Endothelial cell (in vitro differentiated cells): ENCODE measurements around the gene GATD1. TPM values are rescaled to one million over a fixed set of nuclear protein-coding genes. Genes with fewer than 3 reads are reported as not detected.

Experiments
- DNase-seq: peaks from one replicate; pipeline ENCODE4 v3.0.0; 2021; ENCODE audit warnings: low spot score
- H3K27ac Mint-ChIP-seq: one replicate; pipeline ENCODE4 v1.8.0; 2021; ENCODE audit warnings: mixed read lengths, inconsistent platforms; ENCODE audit not compliant: unreplicated experiment
- H3K27me3 Mint-ChIP-seq: one replicate; pipeline ENCODE4 v1.8.0; 2021; ENCODE audit warnings: mild to moderate bottlenecking, moderate library complexity, mixed read lengths, inconsistent platforms; ENCODE audit not compliant: unreplicated experiment
- H3K36me3 Mint-ChIP-seq: one replicate; pipeline ENCODE4 v1.8.0; 2021; ENCODE audit warnings: mild to moderate bottlenecking, low read depth, mixed read lengths, inconsistent platforms; ENCODE audit not compliant: unreplicated experiment
- H3K4me1 Mint-ChIP-seq: one replicate; pipeline ENCODE4 v1.8.0; 2021; ENCODE audit warnings: mild to moderate bottlenecking, mixed read lengths, inconsistent platforms; ENCODE audit not compliant: unreplicated experiment
- H3K4me3 Mint-ChIP-seq: one replicate; pipeline ENCODE4 v1.8.0; 2021; ENCODE audit warnings: mild to moderate bottlenecking, mixed read lengths, inconsistent platforms; ENCODE audit not compliant: unreplicated experiment
- H3K9me3 Mint-ChIP-seq: one replicate; pipeline ENCODE4 v1.8.0; 2021; ENCODE audit warnings: mixed read lengths, inconsistent platforms; ENCODE audit not compliant: unreplicated experiment
- CTCF ChIP-seq: fragments of 200-600 bp; sonication (generic); IDR thresholded peaks from one replicate; pipeline ENCODE4 v1.5.0; 2021; ENCODE audit warnings: antibody characterized with exemption; ENCODE audit not compliant: unreplicated experiment
- total RNA-seq: library from RNA; stranded (reverse); fragmentation: NEBNext Ultra II Directional; extraction: Animal tissue kit (Norgen Biotek cat#: 25700); gene quantifications from one replicate; pipeline ENCODE4 v1.2.1, GENCODE V29; 2021; ENCODE audit not compliant: unreplicated experiment

The GATD1 gene
- total RNA-seq, 1 donor from 2014 or later: 36.5 TPM

GRCh38 chr11:727281-727701, 50.0 kb downstream of the GATD1 start:
- Mint-ChIP-seq H3K4me3 (no peak overlapping the region), H3K27ac (no peak overlapping the region), H3K36me3 (no peaks in the 10 kb centered on the region), H3K4me1 (no peaks in the 10 kb centered on the region), H3K9me3 (no peaks in the 10 kb centered on the region), H3K27me3 (peaks cover 7% of the 10 kb centered on the region)
- no peak for DNase-seq
- no peak for TF ChIP-seq CTCF

GRCh38 chr11:726278-727220, 50.7 kb downstream of the GATD1 start:
- Mint-ChIP-seq H3K4me3 (no peak overlapping the region), H3K4me1 (no peaks in the 10 kb centered on the region), H3K36me3 (no peaks in the 10 kb centered on the region), H3K9me3 (no peaks in the 10 kb centered on the region), H3K27me3 (peaks cover 7% of the 10 kb centered on the region), H3K27ac (no peak overlapping the region)
- no peak for DNase-seq
- no peak for TF ChIP-seq CTCF

- Mint-ChIP-seq H3K9me3 (no peaks in the 10 kb centered on the region), H3K4me1 (no peaks in the 10 kb centered on the region), H3K36me3 (no peaks in the 10 kb centered on the region), H3K27ac (no peak overlapping the region), H3K27me3 (peaks cover 7% of the 10 kb centered on the region), H3K4me3 (no peak overlapping the region)
- DNase-seq: no peak
- TF ChIP-seq CTCF: no peak
Measured at GRCh38 chr11:725624-726202, 51.6 kb downstream of the GATD1 start.

GRCh38 chr11:724778-725386, 52.4 kb downstream of the GATD1 start:
- H3K36me3 Mint-ChIP-seq: no peaks in the 10 kb centered on the region
- TF ChIP-seq CTCF: no peak

More at GRCh38 chr11:724778-725386, 52.4 kb downstream of the GATD1 start:
- DNase-seq: no peak
- Mint-ChIP-seq H3K27me3 (peaks cover 10% of the 10 kb centered on the region), H3K27ac (no peak overlapping the region), H3K4me1 (no peaks in the 10 kb centered on the region), H3K9me3 (no peaks in the 10 kb centered on the region), H3K4me3 (no peak overlapping the region)
